ENCODE data around the gene CSGALNACT2.

CSGALNACT2 gene

GRCh38 chr10:43122826-43123225, 15.4 kb upstream of the CSGALNACT2 start:
- in situ Hi-C loops (cut with MboI; ENCODE audit: low sequenced_read_pairs), result loop anchor here (25.0 kb wide), 1 partner anchor 486 kb away; the partner anchor contains the start of gene ZNF33B

GRCh38 chr10:43123361-43124093, 14.7 kb upstream of the CSGALNACT2 start:
- in situ Hi-C loops (cut with MboI; ENCODE audit: low sequenced_read_pairs), result loop anchor here (25.0 kb wide), 1 partner anchor 486 kb away; the partner anchor contains the start of gene ZNF33B

- in situ Hi-C loops (cut with MboI; ENCODE audit: low sequenced_read_pairs), result loop anchor here (25.0 kb wide), 1 partner anchor 487 kb away; the partner anchor contains the start of gene ZNF33B
These were observed 14.1 kb upstream of the CSGALNACT2 start for GRCh38 chr10:43124094-43124521.

- in situ Hi-C loops (cut with MboI; ENCODE audit: low sequenced_read_pairs), result loop anchor here (25.0 kb wide), 1 partner anchor 487 kb away; the partner anchor contains the start of gene ZNF33B
These were observed 13.5 kb upstream of the CSGALNACT2 start for GRCh38 chr10:43124574-43125273.

GRCh38 chr10:43125274-43125845, 12.9 kb upstream of the CSGALNACT2 start:
- in situ Hi-C loops (cut with MboI; ENCODE audit: low sequenced_read_pairs), result no loop called here

GRCh38 chr10:43125881-43126731, 12.1 kb upstream of the CSGALNACT2 start:
- in situ Hi-C loops (cut with MboI; ENCODE audit: low sequenced_read_pairs), result no loop called here

- in situ Hi-C loops (cut with MboI; ENCODE audit: low sequenced_read_pairs), result no loop called here
These were observed 11.4 kb upstream of the CSGALNACT2 start for GRCh38 chr10:43126759-43127424.

- in situ Hi-C loops (cut with MboI; ENCODE audit: low sequenced_read_pairs), result no loop called here
These were observed 10.8 kb upstream of the CSGALNACT2 start for GRCh38 chr10:43127442-43127841.

GRCh38 chr10:43128331-43128730, 9.9 kb upstream of the CSGALNACT2 start:
- in situ Hi-C loops (cut with MboI; ENCODE audit: low sequenced_read_pairs), result no loop called here

GRCh38 chr10:43128958-43129706, 9.1 kb upstream of the CSGALNACT2 start:
- in situ Hi-C loops (cut with MboI; ENCODE audit: low sequenced_read_pairs), result no loop called here

- in situ Hi-C loops (cut with MboI; ENCODE audit: low sequenced_read_pairs), result no loop called here
These were observed 7.5 kb upstream of the CSGALNACT2 start for GRCh38 chr10:43130770-43131171.

GRCh38 chr10:43131256-43131655, 7.0 kb upstream of the CSGALNACT2 start:
- in situ Hi-C loops (cut with MboI; ENCODE audit: low sequenced_read_pairs), result no loop called here

GRCh38 chr10:43131906-43132305, 6.3 kb upstream of the CSGALNACT2 start:
- in situ Hi-C loops (cut with MboI; ENCODE audit: low sequenced_read_pairs), result no loop called here

- in situ Hi-C loops (cut with MboI; ENCODE audit: low sequenced_read_pairs), result no loop called here
These were observed 5.1 kb upstream of the CSGALNACT2 start for GRCh38 chr10:43132867-43133787.

GRCh38 chr10:43134126-43134905, 3.9 kb upstream of the CSGALNACT2 start:
- in situ Hi-C loops (cut with MboI; ENCODE audit: low sequenced_read_pairs), result no loop called here

- in situ Hi-C loops (cut with MboI; ENCODE audit: low sequenced_read_pairs), result no loop called here
These were observed 3.2 kb upstream of the CSGALNACT2 start for GRCh38 chr10:43135064-43135463.

- in situ Hi-C loops (cut with MboI; ENCODE audit: low sequenced_read_pairs), result no loop called here
These were observed 2.6 kb upstream of the CSGALNACT2 start for GRCh38 chr10:43135656-43136055.

GRCh38 chr10:43136432-43136831, 1.8 kb upstream of the CSGALNACT2 start:
- in situ Hi-C loops (cut with MboI; ENCODE audit: low sequenced_read_pairs), result no loop called here
